ENCODE data around the gene SMARCAL1.

Gene SMARCAL1

GRCh38 chr2:216410550-216410949, 1.7 kb upstream of the SMARCAL1 start:
- H3K4me2 ChIP-seq, result no peak overlapping the region
- H3K4me1 ChIP-seq, result peaks cover 14% of the 10 kb centered on the region
- TF ChIP-seq Cebpa-rat (IDR thresholded peaks at IDR 0.05), result no peak
- H3K9ac ChIP-seq, result no peak overlapping the region
- H3K27ac ChIP-seq, result no peak overlapping the region
- no peaks in the 10 kb centered on the region for H4K20me1 ChIP-seq
- H3K4me3 ChIP-seq, result no peak overlapping the region
- peaks cover 12% of the 10 kb centered on the region for H3K36me3 ChIP-seq
- no peaks in the 10 kb centered on the region for H3K27me3 ChIP-seq
- H3K9me3 ChIP-seq, result no peaks in the 10 kb centered on the region

GRCh38 chr2:216413882-216414281, 1.6 kb downstream of the SMARCAL1 start:
- Histone ChIP-seq H3K27me3 (no peaks in the 10 kb centered on the region), H3K36me3 (peaks cover 32% of the 10 kb centered on the region), H3K27ac (no peak overlapping the region), H3K4me2 (0 out of 2 replicates have a peak overlapping the region, but pooled peaks have one; percentile 3), H3K9me3 (no peaks in the 10 kb centered on the region), H3K4me1 (peaks cover 20% of the 10 kb centered on the region; the same call in 1 of the 2 replicates), H3K4me3 (no peak overlapping the region), H3K9ac (no peak overlapping the region), H4K20me1 (no peaks in the 10 kb centered on the region)
- no peak for TF ChIP-seq Cebpa-rat (IDR thresholded peaks at IDR 0.05)

- H3K9ac ChIP-seq, result no peak overlapping the region
- no peak overlapping the region for H3K4me3 ChIP-seq
- H3K4me2 ChIP-seq, result no peak overlapping the region
- H3K4me1 ChIP-seq, result peaks cover 20% of the 10 kb centered on the region; the same call in 1 of the 2 replicates
- TF ChIP-seq Cebpa-rat (IDR thresholded peaks at IDR 0.05), result no peak
- no peaks in the 10 kb centered on the region for H3K9me3 ChIP-seq
- H3K27ac ChIP-seq, result no peak overlapping the region
- H3K27me3 ChIP-seq, result no peaks in the 10 kb centered on the region
- peaks cover 39% of the 10 kb centered on the region for H3K36me3 ChIP-seq
- no peaks in the 10 kb centered on the region for H4K20me1 ChIP-seq
Measured at GRCh38 chr2:216414772-216415319, 2.6 kb downstream of the SMARCAL1 start.

- no peaks in the 10 kb centered on the region for H3K9me3 ChIP-seq
- no peaks in the 10 kb centered on the region for H3K27me3 ChIP-seq
- H3K4me1 ChIP-seq, result peaks cover 20% of the 10 kb centered on the region; the same call in 1 of the 2 replicates
- no peak overlapping the region for H3K4me2 ChIP-seq
- no peak overlapping the region for H3K27ac ChIP-seq
- H3K4me3 ChIP-seq, result no peak overlapping the region
- H4K20me1 ChIP-seq, result no peaks in the 10 kb centered on the region
- H3K9ac ChIP-seq, result no peak overlapping the region
- no peak for TF ChIP-seq Cebpa-rat (IDR thresholded peaks at IDR 0.05)
- peaks cover 46% of the 10 kb centered on the region for H3K36me3 ChIP-seq
Measured at GRCh38 chr2:216415541-216415940, 3.3 kb downstream of the SMARCAL1 start.

- H3K4me3 ChIP-seq, result no peak overlapping the region
- no peak overlapping the region for H3K9ac ChIP-seq
- TF ChIP-seq Cebpa-rat (IDR thresholded peaks at IDR 0.05), result no peak
- H3K4me2 ChIP-seq, result 0 out of 2 replicates have a peak overlapping the region, but pooled peaks have one; percentile 3
- H3K27ac ChIP-seq, result no peak overlapping the region
- H3K9me3 ChIP-seq, result no peaks in the 10 kb centered on the region
- H3K36me3 ChIP-seq, result peaks cover 58% of the 10 kb centered on the region
- peaks cover 20% of the 10 kb centered on the region; the same call in 1 of the 2 replicates for H3K4me1 ChIP-seq
- no peaks in the 10 kb centered on the region for H4K20me1 ChIP-seq
- H3K27me3 ChIP-seq, result no peaks in the 10 kb centered on the region
Measured at GRCh38 chr2:216416571-216417307, 4.5 kb downstream of the SMARCAL1 start.

GRCh38 chr2:216418981-216419380, 6.7 kb downstream of the SMARCAL1 start:
- Histone ChIP-seq H3K9ac (no peak overlapping the region), H3K27me3 (no peaks in the 10 kb centered on the region), H3K9me3 (peaks cover 11% of the 10 kb centered on the region), H3K36me3 (peaks cover 80% of the 10 kb centered on the region), H4K20me1 (no peaks in the 10 kb centered on the region), H3K4me3 (no peak overlapping the region), H3K4me2 (no peak overlapping the region), H3K4me1 (peaks cover 11% of the 10 kb centered on the region; the same call in 1 of the 2 replicates), H3K27ac (no peak overlapping the region)
- no peak for TF ChIP-seq Cebpa-rat (IDR thresholded peaks at IDR 0.05)

GRCh38 chr2:216420367-216421101, 8.2 kb downstream of the SMARCAL1 start:
- Histone ChIP-seq H3K4me1 (peaks cover 11% of the 10 kb centered on the region; the same call in 1 of the 2 replicates), H4K20me1 (no peaks in the 10 kb centered on the region), H3K36me3 (peaks cover 83% of the 10 kb centered on the region), H3K4me2 (no peak overlapping the region), H3K4me3 (no peak overlapping the region), H3K27ac (no peak overlapping the region), H3K27me3 (no peaks in the 10 kb centered on the region), H3K9ac (no peak overlapping the region), H3K9me3 (peaks cover 26% of the 10 kb centered on the region)
- TF ChIP-seq Cebpa-rat (IDR thresholded peaks at IDR 0.05), result no peak

- no peak for TF ChIP-seq Cebpa-rat (IDR thresholded peaks at IDR 0.05)
- peaks cover 31% of the 10 kb centered on the region for H3K9me3 ChIP-seq
- no peak overlapping the region for H3K27ac ChIP-seq
- no peaks in the 10 kb centered on the region for H3K4me1 ChIP-seq
- no peak overlapping the region for H3K4me2 ChIP-seq
- peaks cover 86% of the 10 kb centered on the region for H3K36me3 ChIP-seq
- H3K9ac ChIP-seq, result no peak overlapping the region
- no peak overlapping the region for H3K4me3 ChIP-seq
- H4K20me1 ChIP-seq, result no peaks in the 10 kb centered on the region
- no peaks in the 10 kb centered on the region for H3K27me3 ChIP-seq
Measured at GRCh38 chr2:216423071-216423470, 10.8 kb downstream of the SMARCAL1 start.

GRCh38 chr2:216424274-216424673, 12.0 kb downstream of the SMARCAL1 start:
- Histone ChIP-seq H3K27ac (no peak overlapping the region), H3K4me1 (no peaks in the 10 kb centered on the region; the same call in 1 of the 2 replicates), H3K9me3 (peaks cover 31% of the 10 kb centered on the region), H3K9ac (no peak overlapping the region), H4K20me1 (no peaks in the 10 kb centered on the region), H3K4me2 (no peak overlapping the region), H3K4me3 (no peak overlapping the region), H3K36me3 (peaks cover 97% of the 10 kb centered on the region), H3K27me3 (no peaks in the 10 kb centered on the region)
- no peak for TF ChIP-seq Cebpa-rat (IDR thresholded peaks at IDR 0.05)
